GM18517 (cell line): ENCODE measurements around the gene REEP5.
"Not testable (repeated sequence)": the region's sequence is repeated elsewhere in the genome, so short reads cannot be mapped to it uniquely, and the experiment has no call there.

ENCODE experiments used
- ATAC-seq: cut with Tn5 transposase; IDR thresholded peaks from one replicate; pipeline ENCODE4 v1.9.1; 2021; ENCODE audit warnings: mild to moderate bottlenecking, moderate library complexity; ENCODE audit not compliant: unreplicated experiment

REEP5 gene

GRCh38 chr5:112892776-112893175 lies 29.3 kb downstream of the REEP5 start:
- no peak for ATAC-seq

- ATAC-seq = not testable (repeated sequence)
These were observed 30.0 kb downstream of the REEP5 start for GRCh38 chr5:112892066-112892465.

- no peak for ATAC-seq
These were observed 35.1 kb downstream of the REEP5 start for GRCh38 chr5:112886975-112887374.

- no peak for ATAC-seq
These were observed 37.0 kb downstream of the REEP5 start for GRCh38 chr5:112885001-112885400.

GRCh38 chr5:112883192-112883591 lies 38.8 kb downstream of the REEP5 start:
- no peak for ATAC-seq

- no peak for ATAC-seq
These were observed 41.6 kb downstream of the REEP5 start for GRCh38 chr5:112880219-112880964.

GRCh38 chr5:112878760-112879159 lies 43.3 kb downstream of the REEP5 start:
- peak; percentile 54 for ATAC-seq

- no peak for ATAC-seq
These were observed 43.9 kb downstream of the REEP5 start for GRCh38 chr5:112878101-112878500.

- no peak for ATAC-seq
These were observed 45.7 kb downstream of the REEP5 start for GRCh38 chr5:112876362-112876761.

- no peak for ATAC-seq
These were observed 51.1 kb downstream of the REEP5 start for GRCh38 chr5:112870966-112871365.

GRCh38 chr5:112869948-112870347 lies 52.1 kb downstream of the REEP5 start:
- ATAC-seq = peak; percentile 74

- no peak for ATAC-seq
These were observed 54.6 kb downstream of the REEP5 start for GRCh38 chr5:112867411-112867810.

- no peak for ATAC-seq
These were observed 55.3 kb downstream of the REEP5 start for GRCh38 chr5:112866739-112867138.

- no peak for ATAC-seq
These were observed 56.9 kb downstream of the REEP5 start for GRCh38 chr5:112865128-112865527.

- no peak for ATAC-seq
These were observed 58.5 kb downstream of the REEP5 start for GRCh38 chr5:112863549-112863948.

GRCh38 chr5:112862085-112862484 lies 59.9 kb downstream of the REEP5 start:
- no peak for ATAC-seq

GRCh38 chr5:112861638-112861985 lies 60.4 kb downstream of the REEP5 start:
- ATAC-seq = no peak

GRCh38 chr5:112860929-112861637 lies 60.9 kb downstream of the REEP5 start, which contains the start of gene SRP19:
Gene SRP19 (plus strand): TSS chr5:112861287. CDS start chr5:112861377, 90 bp downstream.
- ATAC-seq = peak; percentile 98

- ATAC-seq = not testable (repeated sequence)
These were observed 61.5 kb downstream of the REEP5 start for GRCh38 chr5:112860571-112860928.

GRCh38 chr5:112857866-112858265 lies 64.2 kb downstream of the REEP5 start:
- ATAC-seq = no peak

GRCh38 chr5:112854651-112855050 lies 67.4 kb downstream of the REEP5 start:
- no peak for ATAC-seq

GRCh38 chr5:112849912-112850311 lies 72.1 kb downstream of the REEP5 start:
- ATAC-seq = no peak
